ENCODE measurements around the gene PDPK1.

DNA sequence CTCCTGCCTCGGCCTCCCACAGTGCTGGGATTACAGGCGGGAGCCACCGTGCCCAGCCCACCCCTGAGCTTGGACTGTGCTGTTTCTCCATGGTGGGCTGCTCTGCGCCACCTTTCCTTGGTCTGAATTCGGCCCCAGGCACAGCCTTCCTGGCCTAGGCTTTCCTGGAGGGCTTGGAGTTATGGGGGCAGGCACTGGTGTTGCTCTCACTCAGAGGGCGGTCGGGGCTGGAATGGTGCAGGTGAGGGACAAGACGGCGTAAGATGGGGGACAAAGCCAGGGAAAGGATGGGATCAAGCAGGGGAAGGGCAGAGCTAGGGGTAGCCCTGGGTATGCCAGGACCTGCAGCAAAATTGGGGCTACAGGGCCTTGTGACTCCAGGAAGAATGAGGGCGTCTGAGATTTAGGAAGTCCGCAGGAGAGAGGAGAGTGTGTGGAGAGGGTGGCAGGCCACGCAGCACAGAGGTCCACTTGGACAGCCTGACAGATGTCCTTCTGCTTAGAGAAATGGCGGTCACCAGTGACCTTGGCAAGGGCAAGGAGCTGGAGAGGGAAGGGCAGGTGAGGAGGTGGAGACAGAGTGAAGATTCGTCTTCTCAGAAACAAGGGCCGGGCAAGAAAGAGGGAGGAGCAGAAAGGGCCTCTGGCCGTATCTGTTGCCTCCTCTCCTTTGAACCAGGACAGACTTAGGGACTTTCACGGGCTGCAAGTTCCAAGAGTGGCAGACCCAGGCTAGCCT is 25.7 kb upstream of the PDPK1 start:
- TF ChIP-seq, protein P1, sequence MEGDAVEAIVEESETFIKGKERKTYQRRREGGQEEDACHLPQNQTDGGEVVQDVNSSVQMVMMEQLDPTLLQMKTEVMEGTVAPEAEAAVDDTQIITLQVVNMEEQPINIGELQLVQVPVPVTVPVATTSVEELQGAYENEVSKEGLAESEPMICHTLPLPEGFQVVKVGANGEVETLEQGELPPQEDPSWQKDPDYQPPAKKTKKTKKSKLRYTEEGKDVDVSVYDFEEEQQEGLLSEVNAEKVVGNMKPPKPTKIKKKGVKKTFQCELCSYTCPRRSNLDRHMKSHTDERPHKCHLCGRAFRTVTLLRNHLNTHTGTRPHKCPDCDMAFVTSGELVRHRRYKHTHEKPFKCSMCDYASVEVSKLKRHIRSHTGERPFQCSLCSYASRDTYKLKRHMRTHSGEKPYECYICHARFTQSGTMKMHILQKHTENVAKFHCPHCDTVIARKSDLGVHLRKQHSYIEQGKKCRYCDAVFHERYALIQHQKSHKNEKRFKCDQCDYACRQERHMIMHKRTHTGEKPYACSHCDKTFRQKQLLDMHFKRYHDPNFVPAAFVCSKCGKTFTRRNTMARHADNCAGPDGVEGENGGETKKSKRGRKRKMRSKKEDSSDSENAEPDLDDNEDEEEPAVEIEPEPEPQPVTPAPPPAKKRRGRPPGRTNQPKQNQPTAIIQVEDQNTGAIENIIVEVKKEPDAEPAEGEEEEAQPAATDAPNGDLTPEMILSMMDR (IDR thresholded peaks at IDR 0.05; ENCODE audit: insufficient read depth, low read length), result no peak
- TF ChIP-seq POLR2AphosphoS5 (IDR thresholded peaks at IDR 0.05; ENCODE audit: low read depth) (no peak), GABPA (IDR thresholded peaks at IDR 0.05; ENCODE audit: low read depth) (no peak)
